ENCODE measurements around the gene OR4K15. TPM values are rescaled to one million over a fixed set of nuclear protein-coding genes. Genes with fewer than 3 reads are reported as not detected.
"Not testable (repeated sequence)": the region's sequence is repeated elsewhere in the genome, so short reads cannot be mapped to it uniquely, and the experiment has no call there.

Gene OR4K15, protein sequence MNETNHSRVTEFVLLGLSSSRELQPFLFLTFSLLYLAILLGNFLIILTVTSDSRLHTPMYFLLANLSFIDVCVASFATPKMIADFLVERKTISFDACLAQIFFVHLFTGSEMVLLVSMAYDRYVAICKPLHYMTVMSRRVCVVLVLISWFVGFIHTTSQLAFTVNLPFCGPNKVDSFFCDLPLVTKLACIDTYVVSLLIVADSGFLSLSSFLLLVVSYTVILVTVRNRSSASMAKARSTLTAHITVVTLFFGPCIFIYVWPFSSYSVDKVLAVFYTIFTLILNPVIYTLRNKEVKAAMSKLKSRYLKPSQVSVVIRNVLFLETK
- total RNA-seq (ENCODE audit: unreplicated experiment), result not detected
- long read RNA-seq, result 0 reads

DNA sequence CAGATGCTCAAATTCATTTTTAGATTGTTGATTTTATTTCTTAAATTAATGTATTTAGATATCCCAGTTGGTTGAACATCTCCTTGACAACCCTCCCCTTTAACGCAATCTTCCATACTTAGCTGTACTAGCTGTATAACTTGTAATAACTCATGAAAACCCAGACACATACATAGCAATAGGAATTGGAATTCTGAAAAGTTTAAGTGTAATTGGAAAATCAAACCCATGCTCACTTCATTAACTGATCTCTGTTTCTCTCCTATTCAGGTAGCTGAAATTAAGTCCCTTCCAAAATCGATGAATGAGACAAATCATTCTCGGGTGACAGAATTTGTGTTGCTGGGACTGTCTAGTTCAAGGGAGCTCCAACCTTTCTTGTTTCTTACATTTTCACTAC is at the start of gene OR4K15:
Gene OR4K15, plus strand, starts transcription at position 301 of the 400 bp plus-strand sequence. Its CDS starts 0 bp downstream, at position 301.
- peaks cover 32% of the 10 kb centered on the region for H3K9me3 Mint-ChIP-seq (ENCODE audit: unreplicated experiment)
- H3K27me3 Mint-ChIP-seq (ENCODE audit: unreplicated experiment), result peaks cover 1% of the 10 kb centered on the region
- no peaks in the 10 kb centered on the region for H3K4me1 Mint-ChIP-seq (ENCODE audit: unreplicated experiment)
- DNase-seq (ENCODE audit: low spot score), result no peak
- peaks cover 5% of the 10 kb centered on the region for H3K36me3 Mint-ChIP-seq (ENCODE audit: low read depth, unreplicated experiment)
- no peak within 1 kb of the TSS for H3K4me3 Mint-ChIP-seq (ENCODE audit: unreplicated experiment)
- no peak within 1 kb of the TSS for H3K27ac Mint-ChIP-seq (ENCODE audit: unreplicated experiment)
- TF ChIP-seq, protein P1, sequence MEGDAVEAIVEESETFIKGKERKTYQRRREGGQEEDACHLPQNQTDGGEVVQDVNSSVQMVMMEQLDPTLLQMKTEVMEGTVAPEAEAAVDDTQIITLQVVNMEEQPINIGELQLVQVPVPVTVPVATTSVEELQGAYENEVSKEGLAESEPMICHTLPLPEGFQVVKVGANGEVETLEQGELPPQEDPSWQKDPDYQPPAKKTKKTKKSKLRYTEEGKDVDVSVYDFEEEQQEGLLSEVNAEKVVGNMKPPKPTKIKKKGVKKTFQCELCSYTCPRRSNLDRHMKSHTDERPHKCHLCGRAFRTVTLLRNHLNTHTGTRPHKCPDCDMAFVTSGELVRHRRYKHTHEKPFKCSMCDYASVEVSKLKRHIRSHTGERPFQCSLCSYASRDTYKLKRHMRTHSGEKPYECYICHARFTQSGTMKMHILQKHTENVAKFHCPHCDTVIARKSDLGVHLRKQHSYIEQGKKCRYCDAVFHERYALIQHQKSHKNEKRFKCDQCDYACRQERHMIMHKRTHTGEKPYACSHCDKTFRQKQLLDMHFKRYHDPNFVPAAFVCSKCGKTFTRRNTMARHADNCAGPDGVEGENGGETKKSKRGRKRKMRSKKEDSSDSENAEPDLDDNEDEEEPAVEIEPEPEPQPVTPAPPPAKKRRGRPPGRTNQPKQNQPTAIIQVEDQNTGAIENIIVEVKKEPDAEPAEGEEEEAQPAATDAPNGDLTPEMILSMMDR (IDR thresholded peaks at IDR 0.05; ENCODE audit: unreplicated experiment), result no peak

DNA sequence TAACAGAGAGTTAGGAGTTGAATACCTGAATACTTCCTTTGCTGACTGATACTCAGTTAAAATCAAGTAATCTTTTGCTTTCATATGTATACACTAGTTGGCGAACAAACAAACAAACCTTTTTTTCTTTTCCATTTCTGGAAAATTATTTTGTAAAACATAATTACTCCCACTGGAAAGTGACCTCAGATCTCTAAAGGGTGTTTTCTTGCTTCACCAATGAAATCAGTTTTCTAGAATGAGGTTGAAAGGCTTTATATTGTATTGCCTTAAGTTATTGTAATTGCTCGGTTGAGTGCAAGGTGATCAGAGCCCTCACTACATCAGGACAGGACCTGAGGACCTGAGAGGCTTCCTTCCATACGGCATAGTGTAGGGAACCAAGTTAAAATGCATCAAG is 44.8 kb upstream of the OR4K15 start, which contains the start of gene OR4K1:
Gene OR4K1, plus strand, starts transcription at position 301 of the 400 bp plus-strand sequence. CDS start 4,750 bp downstream, outside the sequence.
- no peak within 1 kb of the TSS for H3K27ac Mint-ChIP-seq (ENCODE audit: unreplicated experiment)
- DNase-seq (ENCODE audit: low spot score), result no peak
- peaks cover 25% of the 10 kb centered on the region for H3K9me3 Mint-ChIP-seq (ENCODE audit: unreplicated experiment)
- TF ChIP-seq, protein P1 (IDR thresholded peaks at IDR 0.05; ENCODE audit: unreplicated experiment), result no peak
- H3K36me3 Mint-ChIP-seq (ENCODE audit: low read depth, unreplicated experiment), result no peaks in the 10 kb centered on the region
- peaks cover 1% of the 10 kb centered on the region for H3K27me3 Mint-ChIP-seq (ENCODE audit: unreplicated experiment)
- H3K4me3 Mint-ChIP-seq (ENCODE audit: unreplicated experiment), result no peak within 1 kb of the TSS
- H3K4me1 Mint-ChIP-seq (ENCODE audit: unreplicated experiment), result no peaks in the 10 kb centered on the region

DNA sequence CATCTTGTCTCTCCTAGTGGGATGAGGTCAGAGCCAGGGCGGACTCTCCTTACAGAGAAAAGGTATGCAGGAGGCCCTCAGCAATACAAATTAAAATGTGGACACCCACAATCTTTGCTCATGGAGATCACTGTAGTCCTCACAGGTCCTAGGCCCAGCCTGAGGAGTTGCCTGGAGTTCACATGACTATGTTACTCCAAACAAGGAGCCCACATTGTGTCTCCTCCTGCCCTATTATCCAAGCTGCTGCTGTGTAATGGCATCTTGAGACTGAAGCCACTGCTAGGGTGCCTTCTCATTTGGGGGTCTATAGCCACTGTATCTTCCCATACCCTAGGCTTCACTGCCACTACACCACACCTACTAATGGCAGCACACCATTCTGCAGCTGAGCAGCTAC is 33.7 kb upstream of the OR4K15 start:
- peaks cover under 1% of the 10 kb centered on the region for H3K27me3 Mint-ChIP-seq (ENCODE audit: unreplicated experiment)
- TF ChIP-seq, protein P1 (IDR thresholded peaks at IDR 0.05; ENCODE audit: unreplicated experiment), result no peak
- no peaks in the 10 kb centered on the region for H3K4me1 Mint-ChIP-seq (ENCODE audit: unreplicated experiment)
- H3K4me3 Mint-ChIP-seq (ENCODE audit: unreplicated experiment), result no peak overlapping the region
- no peak overlapping the region for H3K27ac Mint-ChIP-seq (ENCODE audit: unreplicated experiment)
- H3K9me3 Mint-ChIP-seq (ENCODE audit: unreplicated experiment), result peaks cover 11% of the 10 kb centered on the region
- H3K36me3 Mint-ChIP-seq (ENCODE audit: low read depth, unreplicated experiment), result no peaks in the 10 kb centered on the region
- no peak for DNase-seq (ENCODE audit: low spot score)

DNA sequence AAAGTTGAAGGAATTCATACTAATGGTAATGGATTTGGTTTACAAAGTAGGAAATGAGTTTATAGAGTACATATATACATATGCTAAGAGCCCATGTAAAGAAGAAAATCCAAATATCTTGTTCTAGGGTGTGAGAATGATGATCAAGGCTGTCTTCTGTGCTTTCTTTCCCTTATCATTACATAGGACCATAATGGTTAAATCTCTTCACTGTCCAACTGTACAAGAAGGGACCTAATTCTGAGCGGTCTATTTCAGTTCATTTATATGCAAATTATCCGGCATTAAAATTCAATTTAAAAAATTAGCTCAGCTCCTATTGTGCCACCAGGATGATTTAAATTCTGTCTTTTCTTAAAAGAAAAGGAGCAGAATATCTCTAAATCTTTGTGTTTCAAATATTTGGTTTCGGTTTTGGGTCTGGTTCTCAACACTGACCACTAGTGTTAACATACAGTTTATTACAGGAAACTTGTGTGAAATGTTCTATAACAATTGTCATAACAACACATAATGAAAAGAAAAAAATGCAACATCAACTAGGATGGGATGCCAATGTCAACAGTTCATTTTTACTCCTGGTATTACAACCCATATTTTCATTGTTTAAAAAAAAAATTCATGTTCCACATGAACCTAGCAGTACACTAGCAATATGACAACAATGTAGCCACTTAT is 27.8 kb upstream of the OR4K15 start:
- peaks cover 16% of the 10 kb centered on the region for H3K9me3 Mint-ChIP-seq (ENCODE audit: unreplicated experiment)
- DNase-seq (ENCODE audit: low spot score), result no peak
- peaks cover 1% of the 10 kb centered on the region for H3K27me3 Mint-ChIP-seq (ENCODE audit: unreplicated experiment)
- no peaks in the 10 kb centered on the region for H3K36me3 Mint-ChIP-seq (ENCODE audit: low read depth, unreplicated experiment)
- no peaks in the 10 kb centered on the region for H3K4me1 Mint-ChIP-seq (ENCODE audit: unreplicated experiment)
- TF ChIP-seq, protein P1 (IDR thresholded peaks at IDR 0.05; ENCODE audit: unreplicated experiment), result no peak
- no peak overlapping the region for H3K27ac Mint-ChIP-seq (ENCODE audit: unreplicated experiment)
- no peak overlapping the region for H3K4me3 Mint-ChIP-seq (ENCODE audit: unreplicated experiment)

DNA sequence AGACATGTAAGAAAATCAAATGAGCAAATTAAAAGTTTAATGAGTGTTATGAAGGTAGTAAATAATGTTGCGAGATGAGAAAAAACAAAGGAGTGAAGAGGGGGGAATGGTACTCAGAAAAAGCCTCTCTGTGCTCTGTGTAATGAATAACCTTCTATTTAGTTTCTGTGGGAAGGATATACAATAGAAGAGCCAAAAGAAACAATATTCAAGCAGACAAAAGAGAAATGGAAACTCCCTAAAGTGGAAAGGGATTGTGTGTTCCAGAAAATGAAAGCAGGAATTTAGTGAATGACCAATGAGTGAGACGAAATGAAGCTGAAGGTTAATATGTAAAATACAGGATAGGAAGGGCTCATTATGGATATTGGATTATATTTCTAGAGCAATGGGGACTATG is 26.2 kb upstream of the OR4K15 start:
- peaks cover 3% of the 10 kb centered on the region for H3K27me3 Mint-ChIP-seq (ENCODE audit: unreplicated experiment)
- H3K4me1 Mint-ChIP-seq (ENCODE audit: unreplicated experiment), result no peaks in the 10 kb centered on the region
- H3K4me3 Mint-ChIP-seq (ENCODE audit: unreplicated experiment), result no peak overlapping the region
- DNase-seq (ENCODE audit: low spot score), result no peak
- peaks cover 16% of the 10 kb centered on the region for H3K9me3 Mint-ChIP-seq (ENCODE audit: unreplicated experiment)
- no peaks in the 10 kb centered on the region for H3K36me3 Mint-ChIP-seq (ENCODE audit: low read depth, unreplicated experiment)
- TF ChIP-seq, protein P1 (IDR thresholded peaks at IDR 0.05; ENCODE audit: unreplicated experiment), result no peak
- no peak overlapping the region for H3K27ac Mint-ChIP-seq (ENCODE audit: unreplicated experiment)

DNA sequence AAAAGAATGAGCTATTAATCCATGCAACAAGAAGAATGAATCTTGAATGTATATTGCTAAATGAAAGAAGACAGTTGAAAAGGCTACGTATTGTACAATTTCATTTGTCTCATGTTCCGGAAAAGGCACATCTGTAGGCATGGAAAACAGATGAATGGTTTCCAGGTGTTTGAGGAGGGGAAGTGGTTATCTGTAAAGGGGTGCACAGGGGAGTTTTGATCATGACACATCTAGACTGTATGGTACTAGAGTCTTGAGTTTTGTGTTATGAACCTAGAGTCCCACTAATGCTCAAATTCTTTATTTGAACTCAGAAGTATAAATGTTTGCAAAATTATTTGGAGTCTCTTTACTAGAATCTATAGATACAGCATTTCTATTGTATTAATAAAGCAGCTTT is 5.7 kb upstream of the OR4K15 start:
- H3K4me3 Mint-ChIP-seq (ENCODE audit: unreplicated experiment), result not testable (repeated sequence)

More for the DNA sequence above, 5.7 kb upstream of the OR4K15 start:
- not testable (repeated sequence) for H3K27me3 Mint-ChIP-seq (ENCODE audit: unreplicated experiment); DNase-seq (ENCODE audit: low spot score); H3K4me1 Mint-ChIP-seq (ENCODE audit: unreplicated experiment); H3K36me3 Mint-ChIP-seq (ENCODE audit: low read depth, unreplicated experiment); H3K27ac Mint-ChIP-seq (ENCODE audit: unreplicated experiment)
- peaks cover 12% of the 10 kb centered on the region for H3K9me3 Mint-ChIP-seq (ENCODE audit: unreplicated experiment)
